Measurements from ENCODE around the gene DSCAML1.

GRCh38 chr11:117520966-117521365, 276.1 kb downstream of the DSCAML1 start:
- TF ChIP-seq CTCF (IDR thresholded peaks at IDR 0.05) (no peak), POLR2A (IDR thresholded peaks at IDR 0.05) (no peak)
